ENCODE data around the gene WDFY1. TPM values are rescaled to one million over a fixed set of nuclear protein-coding genes. Genes with fewer than 3 reads are reported as not detected.

The WDFY1 gene
- total and polyA plus RNA-seq, 9 of the 15 experiments (the other 6 are each of a cell fraction or from before 2014, with no cell fraction given), result 5.4 to 27.6 (median 17.5) TPM

GRCh38 chr2:223852281-223852795 lies 92.8 kb downstream of the WDFY1 start:
- TF ChIP-seq BRD4 (IDR thresholded peaks at IDR 0.05), result no peak
- TF ChIP-seq BRD9 (IDR thresholded peaks at IDR 0.05; ENCODE audit: low read depth, partially characterized antibody), result no peak
- no peak overlapping the region for H3K9ac ChIP-seq (ENCODE audit: insufficient read depth in 1 of 2, low read depth in 2 of 2, low read length in 2 of 2)
- FAIRE-seq (no peak), ATAC-seq (no peak), DNase-seq (ENCODE audit: extremely low read depth in 1 of 4, low spot score in 3 of 4) (no peak)
- 4% methylated on average over 3 of the region's 3 CpGs for WGBS (ENCODE audit: insufficient coverage, low coverage, missing lambda C conversion rate)
- no peaks in the 10 kb centered on the region for H3K9me1 ChIP-seq (ENCODE audit: control insufficient read depth, insufficient read depth, low read length)
- no peaks in the 10 kb centered on the region for H3K27me3 ChIP-seq (ENCODE audit: control insufficient read depth in 2 of 2, insufficient read depth in 2 of 2, low read length in 2 of 2)
- H3K4me1 ChIP-seq (replicated peaks in 1 of 2; ENCODE audit: control insufficient read depth in 2 of 2, insufficient read depth in 2 of 2, low read length in 2 of 2), result no peaks in the 10 kb centered on the region
- in situ Hi-C loops (cut with MboI) (no loop called here), intact Hi-C loops (cut with micrococcal nuclease) (no loop called here)
- ChIA-PET POLR2A (interaction anchor here (0.6 kb wide), 1 partner anchor 21 kb away, joined by 3 read pairs; no protein-coding TSS in a partner anchor), CTCF (ENCODE audit: low intra/inter-chr PET ratio) (no interaction called here)
- no peak overlapping the region for H2AFZ ChIP-seq (ENCODE audit: low read depth, low read length)
- H3K4me2 ChIP-seq (ENCODE audit: insufficient read depth, low read length), result no peak overlapping the region
- no peaks in the 10 kb centered on the region for H3K9me3 ChIP-seq (replicated peaks; ENCODE audit: control insufficient read depth, insufficient read depth, low read depth, low read length)
- H4K20me1 ChIP-seq (replicated peaks; ENCODE audit: control insufficient read depth, insufficient read depth, low read length), result no peaks in the 10 kb centered on the region
- no peak overlapping the region for H3K4me3 ChIP-seq
- H3K27ac ChIP-seq (ENCODE audit: extremely low read depth, low read depth, low read length), result no peak overlapping the region
- no TSS peak for BruUV-seq (replicated peaks)
- no peaks in the 10 kb centered on the region for H3K79me2 ChIP-seq (ENCODE audit: control insufficient read depth, insufficient read depth, low read length)
- no peaks in the 10 kb centered on the region for H3K36me3 ChIP-seq (ENCODE audit: control insufficient read depth, insufficient read depth, low read length)

DNA sequence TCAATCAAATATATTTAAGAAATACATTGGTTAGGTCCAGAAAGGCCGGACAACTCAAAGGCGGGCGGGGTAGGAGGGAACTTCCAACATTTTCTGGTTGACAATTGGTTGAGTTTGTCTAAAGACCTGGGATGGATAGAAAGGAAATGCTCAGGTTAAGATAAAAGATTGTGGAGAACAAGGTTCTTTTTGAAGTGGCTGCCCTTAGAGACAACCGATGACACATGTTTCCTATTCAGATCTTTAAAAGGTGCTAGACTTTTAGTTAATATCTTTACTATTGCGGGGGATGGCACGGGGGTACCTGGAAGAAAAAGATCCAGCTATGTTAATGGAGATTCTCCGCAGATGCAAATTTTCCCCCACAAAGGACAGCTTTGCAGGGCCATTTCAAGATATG lies 97.7 kb downstream of the WDFY1 start:
- Histone ChIP-seq H2AFZ (ENCODE audit: low read depth, low read length) (no peak overlapping the region), H3K4me2 (ENCODE audit: insufficient read depth, low read length) (no peak overlapping the region), H3K79me2 (ENCODE audit: control insufficient read depth, insufficient read depth, low read length) (no peaks in the 10 kb centered on the region), H3K27me3 (ENCODE audit: control insufficient read depth in 2 of 2, insufficient read depth in 2 of 2, low read length in 2 of 2) (no peaks in the 10 kb centered on the region), H3K9ac (ENCODE audit: insufficient read depth in 1 of 2, low read depth in 2 of 2, low read length in 2 of 2) (no peak overlapping the region), H3K4me3 (no peak overlapping the region), H3K9me1 (ENCODE audit: control insufficient read depth, insufficient read depth, low read length) (no peaks in the 10 kb centered on the region), H3K4me1 (replicated peaks in 1 of 2; ENCODE audit: control insufficient read depth in 2 of 2, insufficient read depth in 2 of 2, low read length in 2 of 2) (no peaks in the 10 kb centered on the region), H3K9me3 (replicated peaks; ENCODE audit: control insufficient read depth, insufficient read depth, low read depth, low read length) (no peaks in the 10 kb centered on the region), H3K27ac (ENCODE audit: extremely low read depth, low read depth, low read length) (no peak overlapping the region), H3K36me3 (ENCODE audit: control insufficient read depth, insufficient read depth, low read length) (no peaks in the 10 kb centered on the region), H4K20me1 (replicated peaks; ENCODE audit: control insufficient read depth, insufficient read depth, low read length) (no peaks in the 10 kb centered on the region)
- POLR2A ChIA-PET, result no interaction called here
- FAIRE-seq (no peak), DNase-seq (ENCODE audit: extremely low read depth in 1 of 4, low spot score in 3 of 4) (no peak), ATAC-seq (no peak)
- BruUV-seq (replicated peaks), result no TSS peak
- CTCF ChIA-PET (ENCODE audit: low intra/inter-chr PET ratio), result no interaction called here
- intact Hi-C loops (cut with micrococcal nuclease), result no loop called here
- 2% methylated on average over 7 of the region's 7 CpGs for WGBS (ENCODE audit: insufficient coverage, low coverage, missing lambda C conversion rate)
- in situ Hi-C loops (cut with MboI), result no loop called here
- TF ChIP-seq SRF (CRISPR knock-in tag; IDR thresholded peaks at IDR 0.05) (no peak), ATF1 (CRISPR knock-in tag; IDR thresholded peaks at IDR 0.05) (no peak), ATF1 (tag; IDR thresholded peaks at IDR 0.05) (no peak), ZNF232 (CRISPR knock-in tag; IDR thresholded peaks at IDR 0.05) (no peak), ZNF3 (CRISPR knock-in tag; IDR thresholded peaks at IDR 0.05) (no peak), ZNF354B (CRISPR knock-in tag; IDR thresholded peaks at IDR 0.05) (no peak), MTA3 (IDR thresholded peaks at IDR 0.05; ENCODE audit: borderline replicate concordance) (no peak), PHTF2 (CRISPR knock-in tag; IDR thresholded peaks at IDR 0.05) (no peak), RAD51 (IDR thresholded peaks at IDR 0.05; ENCODE audit: borderline replicate concordance, low read depth) (no peak), ZSCAN29 (IDR thresholded peaks at IDR 0.05) (no peak), POLR2B (IDR thresholded peaks at IDR 0.05; ENCODE audit: low read depth, partially characterized antibody) (no peak), ZNF408 (CRISPR knock-in tag; IDR thresholded peaks at IDR 0.05; ENCODE audit: low read depth) (no peak), ZBTB5 (IDR thresholded peaks at IDR 0.05) (no peak), KLF10 (CRISPR knock-in tag; IDR thresholded peaks at IDR 0.05) (no peak), ZNF124 (CRISPR knock-in tag; IDR thresholded peaks at IDR 0.05) (no peak), ZNF584 (CRISPR knock-in tag; IDR thresholded peaks at IDR 0.05; ENCODE audit: low read depth) (no peak)

Measured in K562 (cell line).